Stimulated activated CD8-positive, alpha-beta memory T cell treated with anti-CD3 and anti-CD28 coated beads, Interleukin-4, amount 100 ng/mL, for 24 hours (primary cell): Measurements from ENCODE around the gene HPCAL1.

Experiments
- DNase-seq: peaks from one replicate; pipeline ENCODE4 v3.0.0-alpha.2; 2020; ENCODE audit warnings: low read depth

HPCAL1 gene

GRCh38 chr2:10355471-10356438 is 53.1 kb downstream of the HPCAL1 start:
- no peak for DNase-seq

GRCh38 chr2:10356439-10356811 is 53.7 kb downstream of the HPCAL1 start:
- DNase-seq, result no peak

GRCh38 chr2:10357193-10358169 is 54.8 kb downstream of the HPCAL1 start:
- DNase-seq, result no peak

DNA sequence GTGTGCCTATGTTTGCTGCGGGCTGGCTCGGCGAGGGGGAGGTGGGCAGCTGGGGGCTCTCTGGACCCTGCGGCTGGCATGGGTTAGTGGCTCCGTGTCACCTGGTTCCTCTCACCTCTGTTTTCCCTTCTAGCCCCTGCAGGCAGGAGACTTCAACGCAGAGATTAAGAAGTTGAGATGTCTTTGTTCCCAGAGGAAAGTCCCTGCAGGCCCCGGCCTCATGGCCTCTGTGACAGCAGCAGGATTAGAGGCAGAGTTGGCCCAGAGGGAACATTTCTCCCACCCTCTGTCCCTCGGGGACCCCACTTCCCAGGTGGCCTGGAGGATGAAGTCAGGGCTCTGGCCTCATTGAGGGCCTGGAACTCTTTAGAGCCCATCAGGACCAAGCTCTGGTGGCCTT is 56.5 kb downstream of the HPCAL1 start:
- DNase-seq, result no peak

- DNase-seq, result no peak
Observed at GRCh38 chr2:10359731-10360329, 57.1 kb downstream of the HPCAL1 start.

DNA sequence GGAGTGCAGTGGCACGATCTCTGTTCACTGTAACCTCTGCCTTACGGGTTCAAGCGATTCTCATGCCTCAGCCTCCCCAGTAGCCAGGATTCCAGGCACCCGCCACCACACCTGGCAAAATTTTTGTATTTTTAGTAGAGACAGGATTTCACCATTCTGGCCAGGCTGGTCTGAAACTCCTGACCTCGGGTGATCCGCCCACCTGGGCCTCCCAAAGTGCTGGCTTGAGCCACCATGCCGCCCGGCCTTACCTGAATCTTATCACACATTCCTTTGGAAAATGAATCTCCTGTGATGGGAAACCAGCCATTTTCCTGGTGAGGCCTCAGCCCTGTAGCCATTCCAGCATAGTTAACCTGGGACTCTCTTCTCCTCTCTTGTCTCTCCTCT is 57.8 kb downstream of the HPCAL1 start:
- DNase-seq, result no peak

DNA sequence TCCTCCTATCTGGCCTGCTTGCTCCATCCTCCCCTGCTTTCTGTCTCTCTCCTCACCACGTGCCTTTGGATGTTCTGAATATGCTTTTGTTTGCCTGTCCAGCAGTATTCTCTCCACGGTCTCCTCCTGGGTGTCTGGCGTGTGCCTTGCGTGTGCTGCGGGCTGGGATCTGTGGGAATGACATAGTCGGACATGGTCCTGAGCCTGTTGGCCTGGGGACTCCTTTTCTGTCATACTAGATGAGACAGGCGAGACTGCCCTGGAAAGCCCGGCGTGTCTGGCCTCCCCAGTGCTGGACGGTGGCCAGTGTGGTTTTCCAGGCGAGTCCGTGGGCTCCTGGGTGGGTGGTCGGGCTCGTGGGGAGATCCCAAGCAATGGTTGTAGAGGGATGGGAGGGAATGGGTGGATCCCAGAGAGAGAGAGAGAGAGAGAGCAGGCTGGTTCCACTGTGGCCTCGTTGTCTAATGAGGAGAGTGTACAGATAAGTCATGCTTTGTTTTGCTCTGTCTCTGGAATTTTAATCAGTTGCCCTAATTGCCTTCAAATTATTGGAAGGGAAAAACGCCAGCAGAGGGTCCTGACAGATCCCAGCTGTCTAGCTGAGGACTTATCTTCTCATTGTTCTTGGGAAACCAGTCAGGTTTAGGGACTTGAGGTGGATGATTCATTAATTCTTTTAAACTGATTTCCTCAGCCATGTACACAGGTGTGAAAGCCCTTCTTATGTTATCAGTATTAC is 58.3 kb downstream of the HPCAL1 start:
- no peak for DNase-seq

DNA sequence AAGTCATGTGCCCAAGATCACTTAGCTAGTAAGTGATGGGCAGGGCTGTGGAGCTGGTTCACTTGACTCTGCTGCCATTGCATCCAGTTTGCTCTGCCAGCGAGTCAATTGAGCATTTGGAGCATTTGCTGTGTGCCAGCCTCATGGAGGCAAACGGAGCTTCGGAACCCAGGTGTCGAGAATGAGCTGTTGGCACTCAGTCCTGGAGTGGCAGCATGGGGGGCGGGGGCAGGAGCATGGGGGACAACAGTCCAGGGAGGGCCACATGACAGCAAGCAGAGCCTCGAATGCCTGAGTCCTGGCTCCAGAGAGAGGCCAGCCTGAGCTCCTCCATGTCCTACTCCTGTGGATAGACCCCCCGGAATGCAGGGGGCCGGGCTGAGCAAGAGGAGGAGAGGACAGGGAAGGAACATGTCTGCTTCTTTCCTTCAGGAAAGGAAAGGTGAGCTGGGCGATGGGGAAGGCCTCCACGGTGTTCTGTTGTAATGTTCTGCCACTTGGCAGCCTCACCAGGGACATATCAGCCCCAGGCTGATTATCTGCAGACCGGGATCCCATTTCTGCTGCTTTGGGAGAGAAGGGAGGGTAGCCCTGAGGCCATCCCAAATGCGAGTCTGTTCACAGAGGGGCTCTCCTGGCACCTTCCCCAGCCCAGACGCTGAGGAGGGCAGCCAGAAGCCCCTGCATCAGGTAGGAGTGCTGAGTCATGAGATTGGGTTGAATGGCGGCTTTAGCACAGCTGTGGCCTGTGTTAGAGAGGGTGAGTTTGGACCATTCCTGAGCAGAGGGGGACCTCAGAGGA is 59.6 kb downstream of the HPCAL1 start:
- no peak for DNase-seq

- DNase-seq, result no peak
Observed at GRCh38 chr2:10362898-10363454, 60.3 kb downstream of the HPCAL1 start.

- DNase-seq, result no peak
Observed at GRCh38 chr2:10363861-10364610, 61.3 kb downstream of the HPCAL1 start.

DNA sequence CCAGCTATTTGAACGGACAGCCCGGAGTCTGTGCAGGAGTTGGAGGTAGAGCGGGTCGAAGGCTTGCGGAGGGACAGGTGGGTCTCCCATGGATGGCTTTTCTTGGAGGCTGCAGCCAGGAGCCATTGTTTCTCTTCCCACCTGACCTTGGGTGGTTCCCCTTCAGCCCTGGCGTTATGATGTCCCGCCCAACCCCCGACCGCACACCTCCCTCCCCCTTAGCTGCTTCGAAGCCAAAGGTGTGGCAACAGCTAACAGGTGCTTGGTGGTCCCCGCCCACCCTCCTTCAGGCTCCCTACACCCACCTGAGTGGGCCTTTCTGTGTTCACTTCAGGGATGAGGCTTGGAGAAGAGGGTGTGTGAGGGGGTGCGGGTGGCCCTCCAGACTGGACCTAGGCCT is 62.7 kb downstream of the HPCAL1 start:
- no peak for DNase-seq

DNA sequence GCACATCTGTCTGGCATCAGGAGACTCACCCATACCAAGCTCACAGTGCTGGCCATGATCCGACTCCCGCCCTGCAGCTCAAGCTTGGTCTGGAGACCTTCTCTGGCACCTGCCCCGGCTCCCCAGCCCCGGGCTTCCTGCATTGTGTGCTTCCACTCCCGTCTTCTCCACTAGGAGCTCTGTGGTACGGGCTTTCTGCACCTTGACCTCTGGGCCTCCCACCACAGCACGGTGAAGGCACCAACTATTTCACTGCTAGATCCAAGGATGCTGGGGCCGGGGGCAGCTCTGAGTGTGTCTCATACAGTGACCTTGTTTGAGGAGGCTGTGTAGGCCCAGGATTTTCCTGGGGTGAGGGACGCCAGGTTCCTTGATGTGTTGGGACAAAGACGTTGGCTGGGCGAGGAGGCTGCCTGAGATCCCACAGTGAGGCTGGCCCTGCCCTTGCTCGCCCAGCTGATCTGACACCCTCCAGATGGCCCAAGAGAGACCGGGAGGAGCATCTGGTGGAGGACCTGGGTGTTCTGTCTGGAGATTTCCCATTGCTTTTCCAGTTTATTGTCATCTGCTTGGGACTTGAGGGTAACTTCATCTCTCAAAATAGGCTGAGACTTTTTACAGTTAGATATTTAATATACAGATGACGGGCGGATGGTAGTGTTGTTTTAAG is 64.0 kb downstream of the HPCAL1 start:
- DNase-seq, result no peak

GRCh38 chr2:10367472-10368439 is 65.1 kb downstream of the HPCAL1 start:
- DNase-seq, result no peak

- DNase-seq, result no peak
Observed at GRCh38 chr2:10368491-10369231, 66.0 kb downstream of the HPCAL1 start.

DNA sequence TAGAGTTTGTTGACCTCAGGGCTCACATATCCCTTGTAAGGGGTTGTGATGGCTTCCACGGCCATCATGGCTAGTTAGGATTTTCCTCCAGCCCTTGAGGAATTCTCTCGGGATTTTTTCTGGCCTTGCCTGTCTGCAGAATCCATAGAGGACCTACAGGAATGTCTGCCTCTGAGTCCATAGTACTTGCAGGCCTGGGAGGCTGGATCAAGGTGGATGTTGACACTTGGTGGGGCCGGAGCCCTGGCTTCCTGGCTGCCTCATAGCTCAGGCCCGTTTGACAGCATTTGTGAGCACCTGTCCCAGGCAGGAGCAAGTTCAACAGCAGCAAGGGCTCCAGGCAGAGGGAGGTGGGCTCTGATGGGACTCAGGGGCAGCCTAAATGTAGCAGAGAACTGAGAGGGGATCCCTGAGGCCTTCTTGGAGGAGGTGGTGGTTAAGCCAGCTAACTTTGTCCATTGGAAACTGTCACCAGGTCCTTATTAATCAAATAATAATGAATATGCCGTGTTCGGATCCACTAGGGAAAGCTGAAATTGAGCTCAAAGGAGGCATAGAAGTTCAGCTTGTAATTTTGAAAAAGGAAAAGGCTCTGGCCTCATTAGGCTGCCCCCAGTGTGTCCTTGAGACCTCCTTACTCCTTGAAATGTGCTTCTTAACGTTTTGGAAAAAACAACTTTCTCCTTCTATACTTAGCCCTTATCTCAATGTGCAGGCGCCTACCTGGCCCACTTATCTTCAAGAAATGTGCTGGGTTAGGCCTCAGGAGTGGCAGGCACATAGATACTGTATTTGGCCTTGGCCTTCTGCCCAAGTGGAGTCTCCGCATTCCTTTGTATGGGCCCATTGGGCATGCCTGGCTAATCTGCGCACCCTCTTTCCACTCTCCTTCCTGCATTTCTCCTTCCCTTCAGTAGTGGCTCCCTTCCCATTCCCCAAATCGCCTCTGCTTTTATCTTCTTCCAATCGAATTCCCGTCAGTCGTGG is 66.9 kb downstream of the HPCAL1 start:
- no peak for DNase-seq

- DNase-seq, result no peak
Observed at GRCh38 chr2:10370390-10370789, 67.7 kb downstream of the HPCAL1 start.
